Thyroid gland (tissue), 4 donors: Measurements from ENCODE around the gene TAF11L13.
"Not testable (repeated sequence)": the region's sequence is repeated elsewhere in the genome, so short reads cannot be mapped to it uniquely, and the experiment has no call there.

Experiments used
- POLR2A ChIP-seq, 2 donors: fragments of 450-650 bp; IDR thresholded peaks; one replicate each; pipeline ENCODE4 v1.6.1; 2017; ENCODE audit warnings: antibody characterized with exemption in 2 of 2, mild to moderate bottlenecking in 2 of 2, moderate library complexity in 1 of 2
- TF ChIP-seq, protein P1 (sequence below), 6 experiments: fragments of 200-600 bp in 3 of 6; fragments of 450-650 bp in 3 of 6; sonication (generic) in 3 of 6; IDR thresholded peaks; one replicate each; pipeline ENCODE4 v1.5.1; 2016 to 2019; ENCODE audit warnings: antibody characterized with exemption in 6 of 6, mild to moderate bottlenecking in 2 of 6, inconsistent platforms in 1 of 6, moderate library complexity in 1 of 6

DNA sequence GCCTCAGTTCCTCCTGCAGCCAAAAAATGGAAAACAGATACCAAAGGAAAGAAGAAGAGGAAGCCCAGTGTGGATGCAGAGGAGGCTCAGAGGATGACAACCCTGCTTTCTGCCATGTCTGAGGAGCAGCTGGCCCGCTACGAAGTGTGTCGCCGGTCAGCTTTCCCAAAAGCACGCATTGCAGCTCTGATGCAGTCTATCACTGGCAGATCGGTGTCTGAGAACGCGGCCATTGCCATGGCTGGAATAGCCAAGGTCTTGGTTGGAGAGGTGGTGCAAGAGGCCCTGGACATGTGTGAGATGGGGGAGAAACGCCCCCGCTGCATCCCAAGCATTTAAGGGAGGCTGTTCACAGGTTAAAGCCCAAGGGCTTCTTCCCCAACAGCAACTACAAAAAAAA is 17.3 kb downstream of the TAF11L13 start:
- not testable (repeated sequence) for TF ChIP-seq POLR2A (IDR thresholded peaks at IDR 0.05)
- TF ChIP-seq, protein P1, sequence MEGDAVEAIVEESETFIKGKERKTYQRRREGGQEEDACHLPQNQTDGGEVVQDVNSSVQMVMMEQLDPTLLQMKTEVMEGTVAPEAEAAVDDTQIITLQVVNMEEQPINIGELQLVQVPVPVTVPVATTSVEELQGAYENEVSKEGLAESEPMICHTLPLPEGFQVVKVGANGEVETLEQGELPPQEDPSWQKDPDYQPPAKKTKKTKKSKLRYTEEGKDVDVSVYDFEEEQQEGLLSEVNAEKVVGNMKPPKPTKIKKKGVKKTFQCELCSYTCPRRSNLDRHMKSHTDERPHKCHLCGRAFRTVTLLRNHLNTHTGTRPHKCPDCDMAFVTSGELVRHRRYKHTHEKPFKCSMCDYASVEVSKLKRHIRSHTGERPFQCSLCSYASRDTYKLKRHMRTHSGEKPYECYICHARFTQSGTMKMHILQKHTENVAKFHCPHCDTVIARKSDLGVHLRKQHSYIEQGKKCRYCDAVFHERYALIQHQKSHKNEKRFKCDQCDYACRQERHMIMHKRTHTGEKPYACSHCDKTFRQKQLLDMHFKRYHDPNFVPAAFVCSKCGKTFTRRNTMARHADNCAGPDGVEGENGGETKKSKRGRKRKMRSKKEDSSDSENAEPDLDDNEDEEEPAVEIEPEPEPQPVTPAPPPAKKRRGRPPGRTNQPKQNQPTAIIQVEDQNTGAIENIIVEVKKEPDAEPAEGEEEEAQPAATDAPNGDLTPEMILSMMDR (IDR thresholded peaks at IDR 0.05) = not testable (repeated sequence)
